NCI-H69 (cell line): ENCODE measurements around the gene DGKZ.
A peak's percentile ranks its signal among the peaks of the same experiment; 100 is the strongest.
"Not testable (repeated sequence)": the region's sequence is repeated elsewhere in the genome, so short reads cannot be mapped to it uniquely, and the experiment has no call there.

ENCODE experiments used
- DNase-seq: peaks from one replicate; lab custom pipeline; 2025; lab: John Stamatoyannopoulos, UW

Gene DGKZ, protein sequence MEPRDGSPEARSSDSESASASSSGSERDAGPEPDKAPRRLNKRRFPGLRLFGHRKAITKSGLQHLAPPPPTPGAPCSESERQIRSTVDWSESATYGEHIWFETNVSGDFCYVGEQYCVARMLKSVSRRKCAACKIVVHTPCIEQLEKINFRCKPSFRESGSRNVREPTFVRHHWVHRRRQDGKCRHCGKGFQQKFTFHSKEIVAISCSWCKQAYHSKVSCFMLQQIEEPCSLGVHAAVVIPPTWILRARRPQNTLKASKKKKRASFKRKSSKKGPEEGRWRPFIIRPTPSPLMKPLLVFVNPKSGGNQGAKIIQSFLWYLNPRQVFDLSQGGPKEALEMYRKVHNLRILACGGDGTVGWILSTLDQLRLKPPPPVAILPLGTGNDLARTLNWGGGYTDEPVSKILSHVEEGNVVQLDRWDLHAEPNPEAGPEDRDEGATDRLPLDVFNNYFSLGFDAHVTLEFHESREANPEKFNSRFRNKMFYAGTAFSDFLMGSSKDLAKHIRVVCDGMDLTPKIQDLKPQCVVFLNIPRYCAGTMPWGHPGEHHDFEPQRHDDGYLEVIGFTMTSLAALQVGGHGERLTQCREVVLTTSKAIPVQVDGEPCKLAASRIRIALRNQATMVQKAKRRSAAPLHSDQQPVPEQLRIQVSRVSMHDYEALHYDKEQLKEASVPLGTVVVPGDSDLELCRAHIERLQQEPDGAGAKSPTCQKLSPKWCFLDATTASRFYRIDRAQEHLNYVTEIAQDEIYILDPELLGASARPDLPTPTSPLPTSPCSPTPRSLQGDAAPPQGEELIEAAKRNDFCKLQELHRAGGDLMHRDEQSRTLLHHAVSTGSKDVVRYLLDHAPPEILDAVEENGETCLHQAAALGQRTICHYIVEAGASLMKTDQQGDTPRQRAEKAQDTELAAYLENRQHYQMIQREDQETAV

DNA sequence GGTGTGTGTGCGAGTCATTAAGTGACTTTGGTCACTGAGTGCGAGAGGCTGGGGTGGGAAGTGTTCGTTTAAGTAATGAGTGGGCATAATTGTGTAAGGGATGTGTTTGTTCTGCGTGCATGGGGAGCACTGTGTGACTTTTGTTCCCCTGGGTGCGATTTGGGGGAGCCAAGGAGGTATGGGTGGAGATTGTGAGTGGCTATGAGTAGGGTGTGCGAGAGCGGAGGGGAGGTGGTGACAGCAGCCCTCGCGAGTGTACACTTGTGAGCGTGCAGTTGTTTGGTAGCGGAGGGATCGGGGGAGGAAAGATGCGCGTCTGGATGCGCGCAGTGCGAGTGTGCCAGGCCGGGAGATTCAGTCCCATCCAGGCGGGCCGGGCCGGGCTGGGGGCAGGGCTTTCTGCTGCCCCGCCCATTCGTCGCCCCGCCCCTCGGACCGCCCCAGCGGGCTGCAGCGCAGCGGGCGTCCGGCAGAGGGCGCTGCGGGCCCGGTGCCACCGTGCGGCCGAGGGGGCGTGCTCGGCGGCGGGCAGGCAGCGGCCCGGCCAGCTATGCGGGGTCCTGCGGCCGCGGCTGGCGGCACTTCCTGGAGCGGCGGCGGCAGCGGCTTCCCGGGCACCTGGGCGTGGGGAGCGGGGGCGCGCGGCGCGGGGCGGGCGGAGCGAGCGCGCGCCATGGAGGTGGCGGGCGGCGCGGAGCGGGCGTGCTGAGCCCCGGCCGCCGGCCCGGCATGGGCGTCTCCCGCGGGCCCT, at the start of gene DGKZ:
Gene DGKZ, plus strand, starts transcription at position 578 of the 751 bp plus-strand sequence. CDS start 197 bp downstream, outside the sequence.
- peak; percentile 94 for DNase-seq

DNA sequence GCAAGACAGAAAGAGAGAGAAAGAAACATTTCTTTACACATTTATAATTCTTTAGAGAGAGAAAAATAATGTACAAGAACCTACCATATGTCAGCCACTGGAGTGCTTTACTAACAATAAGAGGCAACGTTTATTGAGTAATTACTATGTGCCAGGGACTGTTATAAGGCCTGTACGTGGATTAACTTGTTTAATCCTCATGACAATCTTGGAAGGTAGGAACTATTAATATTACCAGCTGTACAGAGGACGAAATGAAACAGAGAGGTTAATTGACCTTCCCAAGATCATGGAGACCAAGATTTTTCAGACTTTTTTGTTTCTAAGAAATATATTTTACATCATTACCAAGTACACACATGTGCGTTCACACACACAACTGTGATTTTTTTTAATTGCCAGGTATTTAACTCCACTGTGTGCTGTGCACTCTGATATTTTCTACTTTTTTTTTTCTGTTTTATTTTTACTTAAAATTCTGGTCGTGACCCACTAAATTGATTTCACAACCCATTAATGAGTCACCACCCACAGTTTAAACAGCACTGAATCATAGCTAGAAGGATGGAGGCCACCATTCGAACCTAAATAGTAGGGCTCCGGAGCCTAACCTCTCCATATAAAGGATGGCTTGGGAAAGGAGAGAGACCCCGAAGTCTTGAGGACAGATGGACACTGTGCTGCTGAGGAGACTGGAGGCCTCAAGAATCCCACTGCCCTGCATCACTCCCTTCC, 48.4 kb upstream of the DGKZ start:
- no peak for DNase-seq

DNA sequence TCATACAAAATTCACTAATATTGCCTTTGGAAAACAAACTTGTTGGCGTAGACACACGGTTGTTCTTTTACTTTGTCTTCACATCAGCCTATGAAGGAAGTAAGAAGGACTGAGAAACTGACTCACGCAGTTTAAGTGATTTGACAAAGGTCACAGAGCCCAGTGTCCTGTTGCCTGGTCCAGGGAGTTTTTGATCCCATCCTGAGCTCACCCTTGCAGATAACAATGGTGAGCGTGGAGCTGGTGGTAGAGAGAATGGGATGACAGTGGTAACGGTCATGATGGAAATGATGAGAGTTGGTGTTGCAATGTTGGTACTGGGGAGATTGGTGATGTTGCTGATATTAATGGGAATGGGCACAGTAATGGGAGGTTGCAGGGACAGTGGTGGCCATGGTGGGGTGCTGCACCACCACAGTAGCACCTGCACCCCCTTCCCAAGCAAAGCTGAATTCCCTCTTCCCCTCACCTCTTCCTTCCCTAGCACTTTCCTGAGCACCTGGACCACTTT, 47.8 kb upstream of the DGKZ start:
- no peak for DNase-seq

DNA sequence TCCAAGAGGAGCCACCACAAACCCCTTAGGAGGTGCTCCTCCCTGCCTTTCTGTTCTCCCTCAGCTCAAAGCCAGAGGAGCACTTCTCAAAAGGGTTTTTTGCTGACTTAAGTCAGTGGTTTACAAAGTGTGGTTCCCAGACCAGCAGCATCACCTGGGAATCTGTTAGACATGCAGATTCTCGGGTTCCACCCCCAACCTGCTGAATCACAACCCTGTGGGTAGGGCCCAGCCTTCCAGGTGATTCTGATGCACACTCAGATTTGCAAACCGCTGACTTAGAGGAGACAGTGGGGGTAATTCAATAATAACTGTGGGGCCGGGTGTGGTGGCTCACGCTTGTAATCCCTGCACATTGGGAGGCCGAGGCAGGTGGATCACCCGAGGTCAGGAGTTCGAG, 47.0 kb upstream of the DGKZ start:
- no peak for DNase-seq

DNA sequence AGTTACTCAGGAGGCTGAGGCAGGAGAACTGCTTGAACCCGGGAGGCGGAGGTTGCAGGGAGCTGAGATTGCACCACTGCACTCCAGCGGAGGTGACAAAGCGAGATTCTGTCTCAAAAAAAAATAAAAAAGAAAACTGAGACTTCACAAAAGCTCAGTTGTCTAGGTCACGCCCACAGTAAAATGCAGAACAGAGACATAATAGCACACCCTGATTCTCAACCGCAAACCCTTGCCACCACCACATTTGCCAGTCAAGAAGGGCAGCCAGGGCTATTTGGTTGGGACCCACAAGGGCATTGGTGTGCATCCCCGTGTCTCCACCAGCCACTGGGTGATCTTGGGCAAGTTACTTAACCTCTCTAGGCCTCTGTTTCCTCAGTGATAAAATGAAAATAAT, 44.4 kb upstream of the DGKZ start:
- no peak for DNase-seq

DNA sequence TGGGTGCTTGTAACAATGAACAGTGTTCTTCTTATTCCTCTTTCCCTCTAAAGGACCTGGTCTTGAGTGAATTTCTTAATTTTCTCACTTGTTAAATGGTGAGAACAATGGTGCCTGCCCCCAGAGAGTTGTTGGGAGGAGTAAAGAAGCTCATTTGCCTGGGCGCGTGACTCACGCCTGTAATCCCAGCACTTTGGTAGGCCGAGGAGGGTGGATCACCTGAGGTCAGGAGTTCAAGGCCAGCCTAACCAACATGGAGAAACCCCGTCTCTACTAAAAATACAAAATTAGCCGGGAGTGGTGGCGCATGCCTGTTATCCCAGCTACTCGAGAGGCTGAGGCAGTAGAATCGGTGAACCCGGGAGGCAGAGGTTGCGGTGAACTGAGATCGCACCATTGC, 43.2 kb upstream of the DGKZ start:
- DNase-seq: not testable (repeated sequence)

DNA sequence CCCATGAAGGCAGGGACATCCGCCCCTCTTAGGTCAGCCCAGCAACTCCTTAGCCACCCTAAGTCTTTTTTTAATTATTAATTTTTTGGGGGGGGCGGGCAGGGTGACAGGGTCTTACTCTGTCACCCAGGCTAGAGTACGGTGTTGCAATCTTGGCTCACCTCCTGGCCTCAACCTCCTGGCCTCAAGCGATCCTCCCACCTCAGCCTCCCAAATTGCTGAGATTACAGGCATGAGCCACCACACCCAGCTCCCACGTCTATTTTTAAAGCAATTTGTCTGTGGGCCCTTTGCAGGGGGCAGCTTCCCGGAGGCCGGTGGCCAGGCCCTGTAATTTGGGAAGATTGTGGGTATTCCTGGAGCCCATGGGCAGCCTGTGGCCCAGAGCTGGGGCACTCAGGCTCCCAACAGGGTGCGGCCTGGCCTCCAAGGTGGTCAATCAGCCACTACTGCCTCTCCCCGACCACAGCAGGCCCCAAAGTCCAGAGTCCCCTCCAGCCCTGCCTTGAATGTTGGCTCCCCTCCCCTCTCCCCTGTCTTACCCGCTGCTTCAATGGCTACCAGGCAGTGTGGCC, 42.6 kb upstream of the DGKZ start:
- DNase-seq: no peak

DNA sequence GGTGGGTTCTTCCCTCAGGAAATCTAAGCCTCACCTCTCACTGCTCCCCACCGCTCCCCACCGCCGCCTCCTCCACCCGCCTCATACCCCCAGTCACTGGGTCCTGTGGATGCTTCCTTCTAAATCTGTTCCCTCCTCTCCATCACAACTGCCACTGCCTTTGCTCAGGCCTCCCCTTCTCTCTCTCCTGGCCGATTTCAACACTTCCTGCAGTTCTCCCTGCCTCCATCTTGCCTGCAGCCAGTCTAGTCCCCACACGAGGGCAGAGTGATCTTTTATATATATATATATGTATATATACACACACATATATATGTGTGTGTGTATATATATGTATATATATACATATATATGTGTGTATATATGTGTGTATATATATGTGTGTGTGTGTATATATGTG, 42.0 kb upstream of the DGKZ start:
- peak; percentile 37 for DNase-seq

DNA sequence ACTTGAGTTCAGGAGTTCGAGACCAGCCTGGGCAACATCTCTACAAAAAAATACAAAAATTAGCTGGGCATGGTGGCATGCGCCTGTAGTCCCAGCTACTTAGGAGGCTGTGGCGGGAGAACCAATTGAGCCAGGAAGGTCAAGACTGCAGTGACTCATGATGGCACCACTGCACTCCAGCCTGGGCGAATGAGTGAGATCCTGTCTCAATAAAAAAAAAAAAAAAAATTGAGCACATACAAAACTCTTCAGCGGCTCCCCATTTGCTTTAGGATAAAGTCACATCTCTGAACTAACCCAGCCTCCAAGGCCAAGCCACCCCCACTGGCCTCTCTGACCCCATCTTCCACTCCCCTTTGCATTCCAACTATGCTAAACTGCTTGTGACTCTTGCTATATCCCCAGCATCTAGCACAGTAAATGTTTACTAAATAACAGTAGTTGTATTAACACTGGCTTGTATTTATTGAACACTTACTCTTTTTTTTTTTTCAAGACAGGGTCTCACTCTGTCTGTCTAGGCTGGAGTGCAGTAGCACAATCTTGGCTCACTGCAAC, 40.9 kb upstream of the DGKZ start:
- no peak for DNase-seq

DNA sequence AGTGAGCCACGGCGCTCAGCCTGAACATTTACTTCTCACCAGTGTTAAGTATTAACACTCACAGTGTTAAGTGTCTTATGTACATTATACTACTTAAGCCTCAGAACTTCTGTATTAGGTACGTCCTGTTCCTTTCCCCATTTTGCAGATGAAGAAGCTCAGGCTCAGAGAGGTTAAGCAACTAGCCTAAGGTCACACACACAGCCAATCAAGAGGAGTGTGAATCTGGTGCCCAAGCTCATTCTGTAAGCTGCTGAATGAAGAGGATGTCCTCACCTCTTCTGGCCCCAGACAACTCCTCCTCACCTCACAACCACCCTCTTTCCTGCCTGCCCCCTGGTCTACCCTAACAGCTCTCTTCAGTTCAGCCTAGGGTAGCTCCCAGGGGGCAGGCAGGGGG, 39.9 kb upstream of the DGKZ start:
- no peak for DNase-seq

DNA sequence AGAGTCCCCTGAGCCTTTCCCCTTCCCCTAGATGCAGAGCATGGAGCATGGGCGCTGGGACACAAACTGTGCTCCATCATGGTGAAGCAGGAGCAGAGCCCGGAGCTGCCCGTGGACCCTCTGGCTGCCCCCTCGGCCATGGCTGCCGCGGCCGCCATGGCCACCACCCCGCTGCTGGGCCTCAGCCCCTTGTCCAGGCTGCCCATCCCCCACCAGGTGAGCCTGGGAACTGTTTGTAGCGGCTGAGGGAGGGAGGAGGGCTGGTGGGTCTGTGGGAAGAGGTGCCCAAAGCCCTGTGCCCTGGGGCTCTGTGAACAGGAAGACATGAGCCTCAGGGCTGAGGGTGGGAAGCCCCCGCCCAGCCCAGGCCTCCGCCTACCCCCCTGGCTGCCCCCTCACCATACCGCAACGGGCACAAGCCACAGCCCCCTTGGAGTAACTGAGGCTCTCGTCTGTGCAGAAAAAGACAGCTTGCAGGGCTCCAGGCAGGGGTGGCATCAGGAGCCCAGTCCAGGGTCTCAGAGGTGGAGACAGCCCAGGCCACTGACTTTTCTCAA, 39.4 kb upstream of the DGKZ start:
- DNase-seq: no peak

DNA sequence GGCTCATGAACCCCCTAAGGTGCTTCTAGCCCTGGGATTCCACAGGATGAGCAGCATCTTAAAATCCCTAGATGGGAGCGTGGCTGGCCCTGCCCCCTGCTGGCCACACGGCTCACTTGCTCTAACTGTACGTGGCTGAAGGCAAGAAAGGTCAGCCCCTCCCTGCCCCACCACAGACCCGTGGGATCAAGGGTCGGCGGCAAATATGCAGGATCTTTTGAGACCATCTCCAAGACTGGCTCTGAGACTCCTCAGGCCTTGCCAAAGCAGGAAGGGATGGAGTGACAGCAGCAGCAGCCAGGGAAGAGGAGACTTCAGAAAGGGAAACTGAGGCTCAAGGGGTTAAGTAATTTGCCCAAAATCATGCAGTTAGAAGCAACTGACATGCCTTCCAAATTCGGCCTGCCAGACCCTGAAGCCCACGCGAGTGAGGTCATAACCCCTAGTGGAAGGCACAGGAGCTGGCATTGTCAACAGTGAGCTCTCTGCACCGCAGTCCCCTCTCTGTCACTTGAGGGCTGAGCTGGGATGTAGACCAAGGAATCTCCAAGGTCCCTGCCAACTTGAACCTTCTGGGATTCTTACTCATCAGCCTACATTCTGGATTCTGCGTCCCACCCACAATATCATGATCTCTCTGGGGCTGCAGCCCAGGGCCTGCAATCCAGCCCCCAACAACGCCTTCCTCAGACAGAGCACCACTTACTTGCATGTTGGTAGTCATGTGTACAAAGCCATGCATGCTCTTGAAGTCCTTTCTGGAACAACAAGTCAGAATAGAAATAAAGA, 38.4 kb upstream of the DGKZ start:
- DNase-seq: peak; percentile 77

DNA sequence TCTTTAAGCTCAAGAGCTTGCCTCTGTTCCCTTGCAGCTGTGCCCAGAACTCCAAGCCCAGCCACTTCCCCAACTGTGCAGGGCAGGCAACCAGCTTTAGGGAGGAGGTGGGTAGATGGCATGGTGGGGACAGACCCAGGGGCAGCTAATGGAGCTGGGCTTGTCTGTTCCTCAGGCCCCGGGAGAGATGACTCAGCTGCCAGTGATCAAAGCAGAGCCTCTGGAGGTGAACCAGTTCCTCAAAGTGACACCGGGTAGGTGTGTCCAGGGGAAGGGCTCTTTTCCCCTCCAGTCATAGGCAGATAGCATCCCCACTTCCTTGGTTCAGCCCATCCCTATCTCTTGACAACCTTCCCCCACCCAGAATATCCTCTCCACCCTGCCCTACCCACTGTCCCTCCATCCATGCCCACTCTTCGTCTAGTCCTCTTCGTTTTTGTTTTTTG, 37.4 kb upstream of the DGKZ start:
- peak; percentile 39 for DNase-seq

DNA sequence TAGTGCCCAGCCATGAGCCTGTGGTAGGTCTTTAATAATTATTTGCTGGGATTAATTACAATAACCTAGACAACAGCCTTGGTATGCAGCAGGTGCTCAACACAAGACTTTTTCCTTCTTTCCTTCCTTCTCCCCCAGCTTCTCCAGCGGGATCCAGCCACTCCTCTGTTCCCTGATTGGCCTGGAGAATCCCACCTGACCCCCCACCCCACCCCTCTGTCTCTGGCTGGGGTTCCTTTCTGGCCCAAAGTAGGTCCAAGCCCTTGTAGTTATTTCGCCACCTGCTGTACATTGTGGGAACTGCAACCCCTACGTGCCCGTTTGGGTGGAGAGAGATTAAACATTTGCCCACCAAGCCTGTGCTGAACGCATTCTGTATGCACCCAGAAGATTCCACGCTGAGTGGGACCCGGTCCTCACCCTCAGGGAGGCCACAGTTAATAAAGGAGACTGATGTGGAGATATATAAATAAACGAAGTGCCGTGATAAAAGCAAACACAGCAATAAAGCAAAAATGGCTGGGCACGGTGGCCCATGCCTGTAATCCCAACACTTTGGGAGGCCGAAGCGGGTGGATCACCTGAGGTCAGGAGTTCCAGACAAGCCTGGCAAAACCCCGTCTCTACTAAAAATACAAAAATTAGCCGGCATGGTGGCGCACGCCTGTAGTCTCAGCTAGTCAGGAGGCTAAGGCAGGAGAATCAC, 32.1 kb upstream of the DGKZ start:
- peak; percentile 86 for DNase-seq

DNA sequence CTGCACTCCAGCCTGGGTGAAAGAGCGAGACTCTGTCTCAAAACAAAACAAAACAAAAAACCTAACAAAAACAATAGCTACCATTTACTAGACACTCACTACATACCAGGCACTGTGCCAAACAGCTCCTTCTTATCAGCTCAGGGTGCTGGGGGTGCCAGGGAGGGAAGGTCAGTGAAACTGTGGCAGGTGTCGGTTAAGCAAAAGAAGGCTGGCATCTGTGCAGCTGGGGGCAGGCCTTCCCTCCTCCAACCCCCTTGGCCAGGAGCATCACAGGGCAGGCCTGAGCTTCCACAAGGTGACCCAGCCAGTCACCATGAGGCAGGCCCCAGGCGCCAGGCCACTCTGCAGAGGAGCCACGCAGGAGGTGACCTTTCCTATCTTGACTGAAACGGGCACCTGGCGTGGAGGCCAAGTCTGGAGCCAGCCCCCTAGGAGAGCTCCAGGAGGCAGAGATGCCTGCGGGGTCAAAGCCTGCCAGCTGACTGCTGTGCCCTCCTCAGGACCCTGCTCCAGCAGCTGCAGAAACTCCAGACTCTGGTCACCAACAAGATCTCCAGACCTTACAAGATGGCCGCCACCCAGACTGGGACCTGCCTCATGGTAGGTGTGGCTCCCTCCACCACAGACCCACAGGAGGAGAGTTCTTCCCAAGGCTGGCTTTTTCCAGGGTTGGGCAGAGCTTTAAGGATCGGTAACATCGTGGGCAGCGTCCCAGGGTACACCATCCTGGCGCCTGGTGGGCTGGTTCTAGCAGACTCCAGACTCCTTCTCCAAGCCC, 31.3 kb upstream of the DGKZ start:
- DNase-seq: peak; percentile 30

DNA sequence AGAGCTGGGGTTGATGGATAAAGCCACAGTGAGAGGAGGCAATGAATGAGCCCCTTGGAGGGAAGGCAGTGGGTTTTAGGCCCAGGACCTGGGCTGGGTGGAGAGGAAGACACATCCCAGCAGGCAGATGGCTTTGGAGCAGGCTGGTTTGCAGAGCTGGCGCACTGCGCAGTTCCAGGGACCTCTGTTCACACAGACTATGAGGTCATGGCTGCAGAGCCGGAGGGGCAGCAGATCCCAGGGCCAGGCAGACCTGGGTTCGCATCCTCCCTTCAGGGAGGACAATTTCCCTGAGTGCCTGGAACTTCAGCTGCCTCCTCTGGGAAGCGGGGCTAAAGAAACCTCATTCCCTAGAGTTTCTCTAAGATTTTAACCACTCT, 28.2 kb upstream of the DGKZ start:
- DNase-seq: no peak

DNA sequence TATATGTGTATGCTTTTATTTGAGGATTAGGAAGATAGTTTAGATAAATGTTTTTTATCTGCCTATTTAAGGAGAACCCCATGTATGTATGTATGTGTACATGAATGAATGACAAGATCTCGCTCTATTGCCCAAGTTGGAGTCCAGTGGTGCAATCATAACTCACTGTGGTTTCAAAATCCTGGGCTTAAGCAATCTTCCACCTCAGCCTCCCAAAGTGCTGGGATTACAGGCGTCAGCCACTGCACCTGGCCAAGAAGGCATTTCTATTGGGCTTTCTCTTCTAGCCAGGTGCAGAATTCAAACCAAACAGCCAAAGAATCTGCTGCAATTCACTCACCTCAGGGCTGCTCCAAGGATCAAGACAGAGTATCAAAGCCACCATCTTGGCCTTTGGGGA, 25.5 kb upstream of the DGKZ start:
- DNase-seq: no peak

DNA sequence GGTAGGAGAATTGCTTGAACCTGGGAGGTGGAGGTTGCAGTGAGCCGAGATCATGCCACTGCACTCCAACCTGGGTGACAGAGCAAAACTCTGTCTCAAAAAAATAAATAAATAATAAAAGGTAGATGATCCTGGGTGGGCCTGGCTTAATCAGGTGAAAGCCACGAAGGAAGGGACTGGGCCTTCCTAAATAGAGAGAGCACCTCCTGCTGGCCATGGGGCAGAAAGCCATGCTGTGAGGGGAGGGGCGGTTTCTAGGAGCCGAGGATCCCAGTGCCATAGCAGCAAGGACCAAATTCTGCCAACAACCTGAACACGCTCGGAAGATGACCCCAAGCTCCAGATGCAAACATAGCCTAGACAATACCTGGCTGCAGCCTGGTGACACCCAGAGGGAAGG, 24.5 kb upstream of the DGKZ start:
- DNase-seq: peak; percentile 61
